ENCODE measurements around the gene FGF18.
A peak's percentile ranks its signal among the peaks of the same experiment; 100 is the strongest.

The FGF18 gene

DNA sequence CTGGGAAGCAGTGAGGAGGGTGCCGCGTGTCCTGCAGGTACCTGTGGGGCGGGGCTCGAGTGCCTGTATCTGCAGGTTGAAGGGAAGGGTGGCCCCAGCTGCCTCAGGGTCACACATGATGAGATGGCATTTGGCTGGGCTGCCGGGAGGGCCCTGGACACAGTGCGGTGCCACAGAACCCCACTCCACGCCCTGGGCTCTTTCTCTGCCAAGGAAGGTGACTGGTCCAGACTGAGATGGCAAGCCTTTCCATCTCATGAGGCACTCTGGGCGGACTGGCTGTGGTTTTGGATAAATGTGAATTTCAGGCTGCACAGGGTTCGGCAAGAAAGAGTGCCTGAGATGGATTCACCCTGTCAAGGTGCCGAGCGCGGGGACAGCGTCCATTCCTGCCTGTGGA, 69.4 kb downstream of the FGF18 start:
- Histone ChIP-seq H4K91ac (ENCODE audit: low read length) (peak overlapping the region; percentile 12), H3K4me1 (ENCODE audit: control insufficient read depth, insufficient read depth, low read depth, low read length) (peaks cover 2% of the 10 kb centered on the region), H3K4me2 (ENCODE audit: low read length, poor library complexity, severe bottlenecking) (no peak overlapping the region), H3K27me3 (ENCODE audit: control insufficient read depth in 1 of 2, insufficient read depth in 1 of 2, low read length in 2 of 2) (peaks cover 22 to 29% of the 10 kb centered on the region in 2 experiments), H2BK5ac (ENCODE audit: low read depth, low read length, poor library complexity, severe bottlenecking) (no peak overlapping the region), H4K8ac (ENCODE audit: low read length) (peak overlapping the region; percentile 27), H3K9me3 (ENCODE audit: control insufficient read depth, low read length) (no peaks in the 10 kb centered on the region), H3K18ac (ENCODE audit: low read depth in 1 of 2, low read length in 2 of 2) (no peak overlapping the region), H3K79me1 (replicated peaks; ENCODE audit: low read length, poor library complexity, severe bottlenecking) (no peaks in the 10 kb centered on the region), H2AK5ac (ENCODE audit: low read length, severe bottlenecking) (no peak overlapping the region), H3K9ac (ENCODE audit: low read length) (no peak overlapping the region), H2BK12ac (ENCODE audit: low read length in 2 of 2) (no peak overlapping the region), H2BK120ac (ENCODE audit: low read depth, low read length) (no peak overlapping the region), H3K27ac (ENCODE audit: low read length, poor library complexity, severe bottlenecking) (no peak overlapping the region), H2AFZ (ENCODE audit: low read depth, low read length) (no peak overlapping the region), H3K4me3 (ENCODE audit: insufficient read depth in 1 of 2, low read depth in 1 of 2, low read length in 2 of 2) (no peak overlapping the region), H2BK15ac (ENCODE audit: low read depth, poor library complexity, severe bottlenecking) (no peak overlapping the region), H3K14ac (ENCODE audit: low read length in 2 of 2) (peak overlapping the region in 1 of 2 experiments; percentile 26), H3K4ac (ENCODE audit: low read depth in 1 of 2, low read length in 2 of 2) (no peak overlapping the region), H3K23ac (ENCODE audit: low read length in 2 of 2) (no peak overlapping the region), H3K36me3 (ENCODE audit: control insufficient read depth in 1 of 2, insufficient read depth in 2 of 2, low read depth in 1 of 2, low read length in 2 of 2) (no peaks in the 10 kb centered on the region)
- no peak for DNase-seq
- WGBS, result 96% methylated on average over 13 of the region's 13 CpGs

DNA sequence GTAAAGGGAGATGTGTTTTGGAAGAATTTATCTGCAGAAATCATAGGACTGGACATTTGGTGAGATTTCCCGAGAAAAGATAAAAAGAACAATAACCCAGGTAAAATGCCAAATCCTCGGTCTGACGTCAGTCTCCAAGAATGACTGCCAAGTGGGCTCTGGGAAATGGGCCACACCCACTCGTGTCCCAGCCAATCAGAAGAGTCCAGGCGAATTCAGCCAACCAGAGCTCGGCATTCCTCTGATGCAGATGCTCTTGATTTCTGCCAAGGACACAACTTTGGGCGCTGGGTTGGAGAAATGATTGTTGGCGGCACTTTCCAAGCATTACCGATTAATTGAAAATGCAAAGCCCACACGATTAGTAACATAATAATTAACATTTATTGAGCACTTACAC, 73.3 kb downstream of the FGF18 start:
- H2AK5ac ChIP-seq (ENCODE audit: low read length, severe bottlenecking), result no peak overlapping the region
- H4K91ac ChIP-seq (ENCODE audit: low read length), result no peak overlapping the region
- H4K8ac ChIP-seq (ENCODE audit: low read length), result no peak overlapping the region
- H3K9ac ChIP-seq (ENCODE audit: low read length), result no peak overlapping the region
- H3K23ac ChIP-seq (ENCODE audit: low read length in 2 of 2), result no peak overlapping the region
- H3K4ac ChIP-seq (ENCODE audit: low read depth in 1 of 2, low read length in 2 of 2), result no peak overlapping the region
- H2BK12ac ChIP-seq (ENCODE audit: low read length in 2 of 2), result no peak overlapping the region
- no peaks in the 10 kb centered on the region for H3K36me3 ChIP-seq (ENCODE audit: control insufficient read depth in 1 of 2, insufficient read depth in 2 of 2, low read depth in 1 of 2, low read length in 2 of 2)
- no peak for DNase-seq
- H3K27ac ChIP-seq (ENCODE audit: low read length, poor library complexity, severe bottlenecking), result no peak overlapping the region
- H3K4me3 ChIP-seq (ENCODE audit: insufficient read depth in 1 of 2, low read depth in 1 of 2, low read length in 2 of 2), result no peak overlapping the region
- no peak overlapping the region for H3K18ac ChIP-seq (ENCODE audit: low read depth in 1 of 2, low read length in 2 of 2)
- H2AFZ ChIP-seq (ENCODE audit: low read depth, low read length), result no peak overlapping the region
- peaks cover 14% of the 10 kb centered on the region for H3K4me1 ChIP-seq (ENCODE audit: control insufficient read depth, insufficient read depth, low read depth, low read length)
- H2BK15ac ChIP-seq (ENCODE audit: low read depth, poor library complexity, severe bottlenecking), result no peak overlapping the region
- no peaks in the 10 kb centered on the region for H3K79me1 ChIP-seq (replicated peaks; ENCODE audit: low read length, poor library complexity, severe bottlenecking)
- H3K9me3 ChIP-seq (ENCODE audit: control insufficient read depth, low read length), result no peaks in the 10 kb centered on the region
- peaks cover 12 to 13% of the 10 kb centered on the region in 2 experiments for H3K27me3 ChIP-seq (ENCODE audit: control insufficient read depth in 1 of 2, insufficient read depth in 1 of 2, low read length in 2 of 2)
- no peak overlapping the region for H2BK5ac ChIP-seq (ENCODE audit: low read depth, low read length, poor library complexity, severe bottlenecking)
- H3K4me2 ChIP-seq (ENCODE audit: low read length, poor library complexity, severe bottlenecking), result no peak overlapping the region
- H2BK120ac ChIP-seq (ENCODE audit: low read depth, low read length), result no peak overlapping the region
- H3K14ac ChIP-seq (ENCODE audit: low read length in 2 of 2), result no peak overlapping the region
- 92% methylated on average over 10 of the region's 10 CpGs for WGBS

DNA sequence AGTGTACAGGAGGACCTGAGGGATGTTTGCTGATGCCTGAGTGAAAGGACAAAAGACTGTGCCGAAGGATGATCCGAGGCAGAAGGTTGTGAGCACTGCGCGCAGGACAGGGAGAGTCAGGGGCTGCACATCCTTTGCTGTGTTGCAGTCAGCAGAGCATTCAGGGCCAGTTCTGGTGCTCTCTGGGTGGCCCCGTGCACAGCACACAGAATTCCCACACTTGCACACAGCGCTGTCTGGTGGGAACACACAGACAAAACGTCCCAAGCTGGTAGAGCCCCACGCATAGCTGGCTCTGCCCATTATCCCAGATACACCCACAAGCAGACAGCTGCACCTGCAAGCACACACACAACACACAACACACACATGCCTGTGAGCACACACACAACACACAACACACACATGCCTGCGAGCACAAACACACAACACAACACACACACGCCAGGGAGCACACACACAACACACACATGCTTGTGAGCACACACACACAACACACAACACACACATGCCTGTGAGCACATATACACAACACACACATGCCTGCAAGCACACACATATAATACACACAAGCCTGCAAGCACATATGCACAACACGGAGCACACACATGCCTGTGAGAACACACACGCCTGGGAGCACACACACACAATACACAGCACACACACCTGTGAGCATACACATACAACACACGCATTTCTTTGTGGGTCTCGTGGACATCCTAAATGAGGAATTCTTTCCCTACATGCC, 74.4 kb downstream of the FGF18 start:
- H3K18ac ChIP-seq (ENCODE audit: low read depth in 1 of 2, low read length in 2 of 2), result peak overlapping the region in 1 of 2 experiments; percentile 74
- H3K14ac ChIP-seq (ENCODE audit: low read length in 2 of 2), result peak overlapping the region in 1 of 2 experiments; percentile 88
- H4K8ac ChIP-seq (ENCODE audit: low read length), result no peak overlapping the region
- peak overlapping the region in 1 of 2 experiments; percentile 20 for H3K4me3 ChIP-seq (ENCODE audit: insufficient read depth in 1 of 2, low read depth in 1 of 2, low read length in 2 of 2)
- no peak overlapping the region for H2AFZ ChIP-seq (ENCODE audit: low read depth, low read length)
- H3K4ac ChIP-seq (ENCODE audit: low read depth in 1 of 2, low read length in 2 of 2), result peak overlapping the region in 1 of 2 experiments; percentile 12
- peaks cover 14% of the 10 kb centered on the region for H3K4me1 ChIP-seq (ENCODE audit: control insufficient read depth, insufficient read depth, low read depth, low read length)
- no peak overlapping the region for H2BK120ac ChIP-seq (ENCODE audit: low read depth, low read length)
- 87% methylated on average over 14 of the region's 14 CpGs for WGBS
- H3K79me1 ChIP-seq (replicated peaks; ENCODE audit: low read length, poor library complexity, severe bottlenecking), result no peaks in the 10 kb centered on the region
- H2BK15ac ChIP-seq (ENCODE audit: low read depth, poor library complexity, severe bottlenecking), result no peak overlapping the region
- peak overlapping the region; percentile 70 to 75 for H2BK12ac ChIP-seq (ENCODE audit: low read length in 2 of 2)
- H2AK5ac ChIP-seq (ENCODE audit: low read length, severe bottlenecking), result no peak overlapping the region
- no peak overlapping the region for H2BK5ac ChIP-seq (ENCODE audit: low read depth, low read length, poor library complexity, severe bottlenecking)
- H3K23ac ChIP-seq (ENCODE audit: low read length in 2 of 2), result peak overlapping the region in 1 of 2 experiments; percentile 23
- no peaks in the 10 kb centered on the region for H3K9me3 ChIP-seq (ENCODE audit: control insufficient read depth, low read length)
- no peak overlapping the region for H3K27ac ChIP-seq (ENCODE audit: low read length, poor library complexity, severe bottlenecking)
- H3K9ac ChIP-seq (ENCODE audit: low read length), result peak overlapping the region; percentile 76
- no peak overlapping the region for H3K4me2 ChIP-seq (ENCODE audit: low read length, poor library complexity, severe bottlenecking)
- no peak for DNase-seq
- H3K36me3 ChIP-seq (ENCODE audit: control insufficient read depth in 1 of 2, insufficient read depth in 2 of 2, low read depth in 1 of 2, low read length in 2 of 2), result no peaks in the 10 kb centered on the region
- peak overlapping the region; percentile 14 for H4K91ac ChIP-seq (ENCODE audit: low read length)
- peaks cover 5 to 8% of the 10 kb centered on the region in 2 experiments for H3K27me3 ChIP-seq (ENCODE audit: control insufficient read depth in 1 of 2, insufficient read depth in 1 of 2, low read length in 2 of 2)

DNA sequence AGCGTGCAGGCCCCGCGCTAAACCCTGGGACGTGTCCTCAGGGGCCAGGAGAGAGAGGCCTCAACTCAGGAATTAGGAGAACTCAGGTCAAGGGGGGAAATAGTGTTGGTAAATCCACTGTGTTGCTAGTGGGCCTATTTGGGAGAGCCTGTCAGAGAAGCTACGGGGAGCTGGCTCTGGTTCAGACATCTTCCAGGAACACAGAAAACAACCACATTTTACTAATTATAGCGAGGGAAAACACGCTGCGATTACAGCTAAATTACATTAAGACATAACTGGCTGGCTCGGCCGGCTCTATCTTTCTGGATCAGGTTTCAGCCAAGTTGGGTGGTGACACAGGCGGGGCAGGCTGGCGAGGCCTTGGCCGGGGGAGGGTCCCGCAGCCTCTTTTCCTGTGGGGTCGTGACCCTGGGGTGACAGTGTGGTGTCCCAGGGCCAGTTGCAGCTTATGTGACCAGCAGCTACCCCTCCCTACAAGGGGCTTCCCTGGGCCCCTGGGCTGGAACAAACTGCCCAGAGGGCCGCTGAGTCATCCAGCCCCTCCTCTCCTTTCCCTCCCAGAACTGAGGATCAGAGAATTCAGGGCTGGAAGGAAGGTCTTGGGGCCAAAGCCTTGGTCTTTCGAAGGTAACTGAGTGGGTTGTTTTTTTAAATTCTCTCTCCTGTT, 75.1 kb downstream of the FGF18 start:
- no peak overlapping the region for H2BK15ac ChIP-seq (ENCODE audit: low read depth, poor library complexity, severe bottlenecking)
- no peak overlapping the region for H3K4me2 ChIP-seq (ENCODE audit: low read length, poor library complexity, severe bottlenecking)
- 6% methylated on average over 14 of the region's 17 CpGs for WGBS

More for the DNA sequence above, 75.1 kb downstream of the FGF18 start:
- Histone ChIP-seq H2AFZ (ENCODE audit: low read depth, low read length) (peak overlapping the region; percentile 46), H3K18ac (ENCODE audit: low read depth in 1 of 2, low read length in 2 of 2) (peak overlapping the region in 1 of 2 experiments; percentile 74), H3K9ac (ENCODE audit: low read length) (peak overlapping the region; percentile 76), H4K8ac (ENCODE audit: low read length) (no peak overlapping the region), H3K4me1 (ENCODE audit: control insufficient read depth, insufficient read depth, low read depth, low read length) (peaks cover 14% of the 10 kb centered on the region), H3K9me3 (ENCODE audit: control insufficient read depth, low read length) (no peaks in the 10 kb centered on the region), H3K23ac (ENCODE audit: low read length in 2 of 2) (no peak overlapping the region), H3K27ac (ENCODE audit: low read length, poor library complexity, severe bottlenecking) (no peak overlapping the region), H3K4me3 (ENCODE audit: insufficient read depth in 1 of 2, low read depth in 1 of 2, low read length in 2 of 2) (peak overlapping the region in 1 of 2 experiments; percentile 20), H3K4ac (ENCODE audit: low read depth in 1 of 2, low read length in 2 of 2) (no peak overlapping the region), H4K91ac (ENCODE audit: low read length) (peak overlapping the region; percentile 9), H2BK120ac (ENCODE audit: low read depth, low read length) (no peak overlapping the region), H3K36me3 (ENCODE audit: control insufficient read depth in 1 of 2, insufficient read depth in 2 of 2, low read depth in 1 of 2, low read length in 2 of 2) (no peaks in the 10 kb centered on the region), H2BK5ac (ENCODE audit: low read depth, low read length, poor library complexity, severe bottlenecking) (no peak overlapping the region), H3K14ac (ENCODE audit: low read length in 2 of 2) (peak overlapping the region in 1 of 2 experiments; percentile 88), H3K27me3 (ENCODE audit: control insufficient read depth in 1 of 2, insufficient read depth in 1 of 2, low read length in 2 of 2) (peaks cover 0 to 4% of the 10 kb centered on the region in 2 experiments), H2AK5ac (ENCODE audit: low read length, severe bottlenecking) (no peak overlapping the region), H3K79me1 (replicated peaks; ENCODE audit: low read length, poor library complexity, severe bottlenecking) (no peaks in the 10 kb centered on the region), H2BK12ac (ENCODE audit: low read length in 2 of 2) (peak overlapping the region in 1 of 2 experiments; percentile 75)
- peak; percentile 78 for DNase-seq

All from mesenchymal stem cell (in vitro differentiated cells and primary cell).